A549 (cell line): ENCODE data around the gene LETM1.

Source experiments
- CEBPB ChIP-seq, 2 experiments: fragments of >200 bp in 1 of 2; sonication (Bioruptor Twin) in 1 of 2; formaldehyde crosslinking in 1 of 2; IDR thresholded peaks; 2 replicates each; pipeline ENCODE4 v1.6.1; 2012 to 2016
- CHD2 ChIP-seq: fragments of 150-350 bp; IDR thresholded peaks from 2 replicates; pipeline ENCODE4 v1.6.1; 2014; ENCODE audit warnings: low read length; ENCODE audit not compliant: partially characterized antibody
- CTCF ChIP-seq: fragments of >200 bp; sonication (Bioruptor Twin); formaldehyde crosslinking; IDR thresholded peaks from 3 replicates; pipeline ENCODE4 v1.5.1; 2016
- EHMT2 ChIP-seq: fragments of 200-600 bp; sonication (generic); IDR thresholded peaks from 2 replicates; pipeline ENCODE4 v1.6.1; 2016; ENCODE audit warnings: antibody characterized with exemption, low read depth, mild to moderate bottlenecking, moderate library complexity
- ESRRA ChIP-seq: fragments of 150-350 bp; IDR thresholded peaks from 2 replicates; pipeline ENCODE4 v1.6.1; 2014; ENCODE audit warnings: mild to moderate bottlenecking, low read length, borderline replicate concordance
- GATA3 ChIP-seq: IDR thresholded peaks from 2 replicates; pipeline ENCODE4 v1.6.1; 2012; ENCODE audit warnings: borderline replicate concordance
- JUNB ChIP-seq: fragments of >200 bp; sonication (Bioruptor Twin); formaldehyde crosslinking; IDR thresholded peaks from 2 replicates; pipeline ENCODE4 v1.6.1; 2016
- PBX3 ChIP-seq: IDR thresholded peaks from 2 replicates; pipeline ENCODE4 v1.6.1; 2012
- POLR2A ChIP-seq: IDR thresholded peaks from 2 replicates; pipeline ENCODE4 v1.6.1; 2012; ENCODE audit warnings: mild to moderate bottlenecking, low read length
- RARB ChIP-seq: fragments of 250-450 bp; sonication (Bioruptor Pico); IDR thresholded peaks from 2 replicates; pipeline ENCODE4 v1.8.0; 2021; ENCODE audit warnings: mild to moderate bottlenecking, moderate library complexity
- REST ChIP-seq: fragments of 200-600 bp; sonication (generic); IDR thresholded peaks from 2 replicates; pipeline ENCODE4 v1.6.1; 2016; ENCODE audit warnings: antibody characterized with exemption, mild to moderate bottlenecking, moderate library complexity
- USF2 ChIP-seq: fragments of 450-650 bp; IDR thresholded peaks from 2 replicates; pipeline ENCODE4 v1.6.1; 2014; ENCODE audit warnings: antibody characterized with exemption

GRCh38 chr4:1834047-1834775 is 21.7 kb downstream of the LETM1 start:
- TF ChIP-seq POLR2A, result no peak
- no peak for TF ChIP-seq JUNB
- no peak for TF ChIP-seq CTCF
- TF ChIP-seq CEBPB (IDR thresholded peaks at IDR 0.05), result no peak
- TF ChIP-seq CHD2, result no peak
- no peak for TF ChIP-seq EHMT2
- no peak for TF ChIP-seq USF2
- TF ChIP-seq REST, result no peak
- no peak for TF ChIP-seq ESRRA
- no peak for TF ChIP-seq GATA3
- no peak for TF ChIP-seq RARB (CRISPR knock-in tag)
- no peak for TF ChIP-seq PBX3
